SK-N-SH (cell line): ENCODE results near the gene E2F3. TPM values are rescaled to one million over a fixed set of nuclear protein-coding genes. Genes with fewer than 3 reads are reported as not detected.
A peak's percentile ranks its signal among the peaks of the same experiment; 100 is the strongest.

Experiments used
- CTCF ChIA-PET: fragments of 300-600, 350-600 bp; formaldehyde crosslinking; extraction: SDS; loops from one replicate; lab custom pipeline; 2021; lab: Yijun Ruan, JAX
- POLR2A ChIA-PET: fragments of 350-600 bp; sonication (Branson Sonifier 250); formaldehyde crosslinking; extraction: SDS; loops from one replicate; lab custom pipeline; 2020; ENCODE audit warnings: antibody characterized with exemption, inconsistent platforms; lab: Yijun Ruan, JAX
- DNase-seq: peaks from one replicate; pipeline ENCODE4 v3.0.0; 2012
- H2AFZ ChIP-seq: fragments of 200-600 bp; sonication (generic); 2 replicates; pipeline ENCODE4 v1.8.1; 2016; ENCODE audit warnings: antibody characterized with exemption, mild to moderate bottlenecking, low read depth
- H3F3A ChIP-seq: fragments of 200-600 bp; sonication (generic); replicated peaks from 2 replicates; pipeline ENCODE3; 2016; ENCODE audit warnings: antibody characterized with exemption, mild to moderate bottlenecking; ENCODE audit not compliant: insufficient read depth
- H3K27ac ChIP-seq, 2 experiments: fragments of 200-500 bp in 1 of 2; fragments of 200-600 bp in 1 of 2; sonication (Bioruptor generic) in 1 of 2; sonication (generic), shearing (Covaris generic) in 1 of 2; 2 replicates each; pipeline versions ENCODE4 v1.5.1 to v1.6.1; 2014 to 2016; ENCODE audit warnings: low read depth in 2 of 2, inconsistent platforms in 1 of 2, low read length in 1 of 2, mild to moderate bottlenecking in 1 of 2, mixed read lengths in 1 of 2
- H3K27me3 ChIP-seq: fragments of 200-600 bp; sonication (generic), shearing (Covaris generic); 2 replicates; pipeline ENCODE4 v1.6.1; 2016; ENCODE audit warnings: mixed run types; ENCODE audit not compliant: insufficient read depth
- H3K36me3 ChIP-seq, 2 experiments: fragments of 200-500 bp in 1 of 2; fragments of 200-600 bp in 1 of 2; sonication (Bioruptor generic) in 1 of 2; sonication (generic) in 1 of 2; replicated peaks in 1 of 2; 2 replicates each; pipeline versions ENCODE3 to v1.5.1; 2014 to 2016; ENCODE audit warnings: low read length in 1 of 2, mild to moderate bottlenecking in 1 of 2; ENCODE audit not compliant: insufficient read depth in 2 of 2, control insufficient read depth in 1 of 2
- H3K4me1 ChIP-seq, 2 experiments: fragments of 200-500 bp in 1 of 2; fragments of 200-600 bp in 1 of 2; sonication (Bioruptor generic) in 1 of 2; sonication (generic), shearing (Covaris generic) in 1 of 2; 2 replicates each; pipeline versions ENCODE4 v1.5.1 to v1.6.1; 2014 to 2016; ENCODE audit warnings: low read depth in 1 of 2, low read length in 1 of 2, mixed run types in 1 of 2; ENCODE audit not compliant: insufficient read depth in 2 of 2, control insufficient read depth in 1 of 2
- H3K4me2 ChIP-seq: fragments of 200-600 bp; sonication (generic), shearing (Covaris generic); 2 replicates; pipeline ENCODE4 v1.6.1; 2017; ENCODE audit warnings: mixed run types
- H3K4me3 ChIP-seq, 2 experiments: fragments of 200-500 bp in 1 of 2; fragments of 200-600 bp in 1 of 2; sonication (Bioruptor generic) in 1 of 2; sonication (generic), shearing (Covaris generic) in 1 of 2; 2 replicates each; pipeline versions ENCODE4 v1.5.1 to v1.8.1; 2014 to 2016; ENCODE audit warnings: low read depth in 2 of 2, inconsistent platforms in 1 of 2, low read length in 1 of 2, mild to moderate bottlenecking in 1 of 2, mixed read lengths in 1 of 2, moderate library complexity in 1 of 2
- H3K79me2 ChIP-seq: fragments of 200-600 bp; sonication (generic); 2 replicates; pipeline ENCODE4 v1.8.1; 2017; ENCODE audit warnings: mild to moderate bottlenecking; ENCODE audit not compliant: insufficient read depth
- H3K9ac ChIP-seq: fragments of 200-600 bp; sonication (generic); 2 replicates; pipeline ENCODE4 v1.6.1; 2017; ENCODE audit warnings: mixed run types
- H3K9me2 ChIP-seq: fragments of 200-600 bp; sonication (generic); 2 replicates; pipeline ENCODE4 v1.6.1; 2017; ENCODE audit warnings: mixed run types
- H3K9me3 ChIP-seq: fragments of 200-600 bp; sonication (generic); 2 replicates; pipeline ENCODE4 v1.6.1; 2017; ENCODE audit warnings: mixed run types, mild to moderate bottlenecking, moderate library complexity
- H4K20me1 ChIP-seq: fragments of 200-600 bp; sonication (generic); 2 replicates; pipeline ENCODE4 v1.6.1; 2017; ENCODE audit warnings: mild to moderate bottlenecking, mixed run types; ENCODE audit not compliant: insufficient read depth
- ELF1 ChIP-seq: IDR thresholded peaks from 2 replicates; pipeline ENCODE4 v1.4.0; 2012
- FOXJ3 ChIP-seq: sonication (generic); formaldehyde crosslinking; IDR thresholded peaks from 2 replicates; pipeline ENCODE4 v1.5.1; 2020; ENCODE audit warnings: mild to moderate bottlenecking, missing genetic modification reagents
- FOXM1 ChIP-seq: IDR thresholded peaks from 2 replicates; pipeline ENCODE4 v1.4.0; 2012; ENCODE audit warnings: low read depth, mild to moderate bottlenecking
- GABPA ChIP-seq: IDR thresholded peaks from 2 replicates; pipeline ENCODE4 v1.4.0; 2012; ENCODE audit warnings: low read depth, mild to moderate bottlenecking
- MXI1 ChIP-seq: IDR thresholded peaks from 2 replicates; pipeline ENCODE4 v1.6.1; 2012; ENCODE audit warnings: mild to moderate bottlenecking, low read depth, low read length, improper control_type of control experiment
- NFIC ChIP-seq: IDR thresholded peaks from 2 replicates; pipeline ENCODE4 v1.4.0; 2012; ENCODE audit warnings: borderline replicate concordance
- NRF1 ChIP-seq: IDR thresholded peaks from 2 replicates; pipeline ENCODE4 v1.6.1; 2012; ENCODE audit warnings: low read depth, mild to moderate bottlenecking, low read length
- RCOR1 ChIP-seq: fragments of 150-350 bp; IDR thresholded peaks from 2 replicates; pipeline ENCODE4 v1.6.1; 2017; ENCODE audit warnings: antibody characterized with exemption, low read length
- RXRA ChIP-seq: IDR thresholded peaks from 2 replicates; pipeline ENCODE4 v1.4.0; 2012; ENCODE audit warnings: low read depth, mild to moderate bottlenecking, borderline replicate concordance
- YY1 ChIP-seq: IDR thresholded peaks from 2 replicates; pipeline ENCODE4 v1.4.0; 2012; ENCODE audit warnings: low read depth, mild to moderate bottlenecking
- WGBS: methylation state at CpG from one replicate; pipeline ENCODE4 v1.1.6; 2017; ENCODE audit warnings: low lambda C conversion rate; 5-methylcytosine and 5-hydroxymethylcytosine counted together
- polyA plus RNA-seq, 3 experiments: library from polyadenylated mRNA; depleted of rRNA; stranded (reverse); fragments of >200 nt; gene quantifications; 2 replicates each; pipeline ENCODE4 v1.2.3, GENCODE V29; 2012
- TF ChIP-seq, protein P1 (sequence below): fragments of 150-350 bp; IDR thresholded peaks from 2 replicates; pipeline ENCODE4 v1.6.1; 2017; ENCODE audit warnings: antibody characterized with exemption, low read length, low read depth, borderline replicate concordance
- TF ChIP-seq, protein P2 (sequence below): IDR thresholded peaks from 2 replicates; pipeline ENCODE4 v1.6.1; 2012; ENCODE audit warnings: mild to moderate bottlenecking, low read depth, low read length, moderate library complexity
- TF ChIP-seq, protein P3 (sequence below): IDR thresholded peaks from 2 replicates; pipeline ENCODE4 v1.4.0; 2012; ENCODE audit warnings: low read depth
- TF ChIP-seq, protein P4 (sequence below): IDR thresholded peaks from 2 replicates; pipeline ENCODE4 v1.4.0; 2012; ENCODE audit warnings: low read depth, borderline replicate concordance
- TF ChIP-seq, protein P5 (sequence below): IDR thresholded peaks from 2 replicates; pipeline ENCODE4 v1.4.0; 2012; ENCODE audit warnings: low read depth, borderline replicate concordance

Gene E2F3
- polyA plus RNA-seq, 1 of the 3 experiments (the other 2 are of a cell fraction), result 12.7 TPM

DNA sequence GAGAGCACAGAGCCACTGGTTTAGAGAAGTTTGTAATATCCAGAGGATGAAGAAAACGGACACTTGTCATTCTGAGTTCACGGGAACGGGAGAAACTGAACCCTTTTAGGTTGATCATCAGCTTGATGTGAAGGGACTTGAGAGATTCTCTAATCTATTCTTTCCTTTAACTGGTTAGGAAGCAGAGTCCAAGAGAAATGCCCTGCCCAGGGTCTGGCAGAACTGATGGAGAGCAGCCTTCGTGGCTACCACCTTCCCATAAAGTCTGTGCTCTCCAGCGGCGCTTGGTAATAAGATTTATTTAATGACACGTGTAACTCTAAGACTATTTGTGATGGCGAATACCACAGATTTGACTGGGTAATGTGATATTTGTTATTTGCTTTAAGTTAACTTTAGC lies 36.0 kb downstream of the E2F3 start:
- Histone ChIP-seq H3K4me3 (no peak overlapping the region), H3K9ac (no peak overlapping the region), H3K9me2 (no peaks in the 10 kb centered on the region), H3K79me2 (peaks cover 99% of the 10 kb centered on the region), H3K4me1 (no peaks in the 10 kb centered on the region; a peak in 1 of 4 replicates), H3K36me3 (peaks cover 2 to 28% of the 10 kb centered on the region in 2 experiments), H3K27ac (no peak overlapping the region), H3F3A (no peaks in the 10 kb centered on the region), H2AFZ (no peak overlapping the region), H3K27me3 (no peaks in the 10 kb centered on the region), H3K9me3 (no peaks in the 10 kb centered on the region), H3K4me2 (no peak overlapping the region)
- no peak for DNase-seq
- WGBS, result 97% methylated on average over 8 of the region's 8 CpGs
- POLR2A ChIA-PET, result interaction anchor here (0.7 kb wide), 1 partner anchor 11 kb away, joined by 3 read pairs; no protein-coding TSS in a partner anchor
- CTCF ChIA-PET, result no interaction called here
- TF ChIP-seq YY1 (no peak), ELF1 (no peak)
- TF ChIP-seq, protein P1, sequence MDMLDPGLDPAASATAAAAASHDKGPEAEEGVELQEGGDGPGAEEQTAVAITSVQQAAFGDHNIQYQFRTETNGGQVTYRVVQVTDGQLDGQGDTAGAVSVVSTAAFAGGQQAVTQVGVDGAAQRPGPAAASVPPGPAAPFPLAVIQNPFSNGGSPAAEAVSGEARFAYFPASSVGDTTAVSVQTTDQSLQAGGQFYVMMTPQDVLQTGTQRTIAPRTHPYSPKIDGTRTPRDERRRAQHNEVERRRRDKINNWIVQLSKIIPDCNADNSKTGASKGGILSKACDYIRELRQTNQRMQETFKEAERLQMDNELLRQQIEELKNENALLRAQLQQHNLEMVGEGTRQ, result no peak
- TF ChIP-seq, protein P2, sequence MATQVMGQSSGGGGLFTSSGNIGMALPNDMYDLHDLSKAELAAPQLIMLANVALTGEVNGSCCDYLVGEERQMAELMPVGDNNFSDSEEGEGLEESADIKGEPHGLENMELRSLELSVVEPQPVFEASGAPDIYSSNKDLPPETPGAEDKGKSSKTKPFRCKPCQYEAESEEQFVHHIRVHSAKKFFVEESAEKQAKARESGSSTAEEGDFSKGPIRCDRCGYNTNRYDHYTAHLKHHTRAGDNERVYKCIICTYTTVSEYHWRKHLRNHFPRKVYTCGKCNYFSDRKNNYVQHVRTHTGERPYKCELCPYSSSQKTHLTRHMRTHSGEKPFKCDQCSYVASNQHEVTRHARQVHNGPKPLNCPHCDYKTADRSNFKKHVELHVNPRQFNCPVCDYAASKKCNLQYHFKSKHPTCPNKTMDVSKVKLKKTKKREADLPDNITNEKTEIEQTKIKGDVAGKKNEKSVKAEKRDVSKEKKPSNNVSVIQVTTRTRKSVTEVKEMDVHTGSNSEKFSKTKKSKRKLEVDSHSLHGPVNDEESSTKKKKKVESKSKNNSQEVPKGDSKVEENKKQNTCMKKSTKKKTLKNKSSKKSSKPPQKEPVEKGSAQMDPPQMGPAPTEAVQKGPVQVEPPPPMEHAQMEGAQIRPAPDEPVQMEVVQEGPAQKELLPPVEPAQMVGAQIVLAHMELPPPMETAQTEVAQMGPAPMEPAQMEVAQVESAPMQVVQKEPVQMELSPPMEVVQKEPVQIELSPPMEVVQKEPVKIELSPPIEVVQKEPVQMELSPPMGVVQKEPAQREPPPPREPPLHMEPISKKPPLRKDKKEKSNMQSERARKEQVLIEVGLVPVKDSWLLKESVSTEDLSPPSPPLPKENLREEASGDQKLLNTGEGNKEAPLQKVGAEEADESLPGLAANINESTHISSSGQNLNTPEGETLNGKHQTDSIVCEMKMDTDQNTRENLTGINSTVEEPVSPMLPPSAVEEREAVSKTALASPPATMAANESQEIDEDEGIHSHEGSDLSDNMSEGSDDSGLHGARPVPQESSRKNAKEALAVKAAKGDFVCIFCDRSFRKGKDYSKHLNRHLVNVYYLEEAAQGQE, result no peak
- TF ChIP-seq, all 33 proteins: peak for 0
- peaks cover 73% of the 10 kb centered on the region for H4K20me1 ChIP-seq

DNA sequence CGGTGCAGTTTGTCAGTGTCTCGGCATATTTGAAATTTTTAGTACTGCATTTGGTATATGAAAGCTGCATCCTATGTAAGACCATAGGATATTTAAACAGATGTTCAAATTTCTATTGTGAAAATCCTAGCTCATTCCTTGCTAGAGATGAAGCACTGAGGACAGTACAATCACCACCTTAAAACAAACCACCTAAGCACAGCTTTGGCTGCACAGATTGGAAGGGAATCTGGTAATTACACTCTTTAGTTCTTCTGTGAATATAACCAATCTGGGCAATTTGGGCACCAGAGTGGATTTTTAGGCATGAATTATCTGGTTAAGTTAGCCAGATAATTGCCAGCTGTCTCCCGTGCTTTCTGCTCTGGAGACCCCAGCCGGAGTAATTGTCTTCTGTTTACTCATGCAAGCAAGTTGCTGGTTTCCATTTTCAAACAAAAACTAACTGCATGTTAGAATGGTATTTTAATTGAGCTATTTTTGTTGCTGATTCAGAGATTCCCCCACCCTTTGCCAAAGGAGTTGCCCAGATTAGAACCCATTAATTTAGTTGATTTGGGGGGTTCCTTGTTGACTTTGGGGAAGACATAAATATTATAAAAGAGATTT lies 36.9 kb downstream of the E2F3 start:
- Histone ChIP-seq H3K4me2 (0 out of 2 replicates have a peak overlapping the region, but pooled peaks have one; percentile 6), H3K79me2 (peaks cover 99% of the 10 kb centered on the region)

More for the DNA sequence above, 36.9 kb downstream of the E2F3 start:
- H3K27me3 ChIP-seq, result no peaks in the 10 kb centered on the region
- H4K20me1 ChIP-seq, result peaks cover 75% of the 10 kb centered on the region
- no peaks in the 10 kb centered on the region for H3F3A ChIP-seq
- H3K9me3 ChIP-seq, result no peaks in the 10 kb centered on the region
- TF ChIP-seq NRF1 (no peak), MXI1 (no peak), RCOR1 (no peak), GABPA (no peak), NFIC (no peak), FOXM1 (no peak), RXRA (no peak), FOXJ3 (no peak)
- TF ChIP-seq, protein P3, sequence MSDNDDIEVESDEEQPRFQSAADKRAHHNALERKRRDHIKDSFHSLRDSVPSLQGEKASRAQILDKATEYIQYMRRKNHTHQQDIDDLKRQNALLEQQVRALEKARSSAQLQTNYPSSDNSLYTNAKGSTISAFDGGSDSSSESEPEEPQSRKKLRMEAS, result no peak
- TF ChIP-seq, protein P4, sequence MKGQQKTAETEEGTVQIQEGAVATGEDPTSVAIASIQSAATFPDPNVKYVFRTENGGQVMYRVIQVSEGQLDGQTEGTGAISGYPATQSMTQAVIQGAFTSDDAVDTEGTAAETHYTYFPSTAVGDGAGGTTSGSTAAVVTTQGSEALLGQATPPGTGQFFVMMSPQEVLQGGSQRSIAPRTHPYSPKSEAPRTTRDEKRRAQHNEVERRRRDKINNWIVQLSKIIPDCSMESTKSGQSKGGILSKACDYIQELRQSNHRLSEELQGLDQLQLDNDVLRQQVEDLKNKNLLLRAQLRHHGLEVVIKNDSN, result no peak
- TF ChIP-seq, protein P1, result no peak
- TF ChIP-seq, protein P5, sequence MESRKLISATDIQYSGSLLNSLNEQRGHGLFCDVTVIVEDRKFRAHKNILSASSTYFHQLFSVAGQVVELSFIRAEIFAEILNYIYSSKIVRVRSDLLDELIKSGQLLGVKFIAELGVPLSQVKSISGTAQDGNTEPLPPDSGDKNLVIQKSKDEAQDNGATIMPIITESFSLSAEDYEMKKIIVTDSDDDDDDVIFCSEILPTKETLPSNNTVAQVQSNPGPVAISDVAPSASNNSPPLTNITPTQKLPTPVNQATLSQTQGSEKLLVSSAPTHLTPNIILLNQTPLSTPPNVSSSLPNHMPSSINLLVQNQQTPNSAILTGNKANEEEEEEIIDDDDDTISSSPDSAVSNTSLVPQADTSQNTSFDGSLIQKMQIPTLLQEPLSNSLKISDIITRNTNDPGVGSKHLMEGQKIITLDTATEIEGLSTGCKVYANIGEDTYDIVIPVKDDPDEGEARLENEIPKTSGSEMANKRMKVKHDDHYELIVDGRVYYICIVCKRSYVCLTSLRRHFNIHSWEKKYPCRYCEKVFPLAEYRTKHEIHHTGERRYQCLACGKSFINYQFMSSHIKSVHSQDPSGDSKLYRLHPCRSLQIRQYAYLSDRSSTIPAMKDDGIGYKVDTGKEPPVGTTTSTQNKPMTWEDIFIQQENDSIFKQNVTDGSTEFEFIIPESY, result no peak
- H3K36me3 ChIP-seq, result peaks cover 2 to 31% of the 10 kb centered on the region in 2 experiments
- CTCF ChIA-PET, result interaction anchor here (1.0 kb wide), 1 partner anchor 34 kb away, joined by 4 read pairs; no protein-coding TSS in a partner anchor
- WGBS, result 73% methylated on average over 4 of the region's 4 CpGs
- POLR2A ChIA-PET, result no interaction called here
- H3K9me2 ChIP-seq, result no peaks in the 10 kb centered on the region
- H3K9ac ChIP-seq, result no peak overlapping the region
- peak overlapping the region in 1 of 2 experiments; percentile 45; a peak in 2 of 4 replicates for H3K27ac ChIP-seq
- H3K4me1 ChIP-seq, result no peaks in the 10 kb centered on the region; a peak in 1 of 4 replicates
- H3K4me3 ChIP-seq, result no peak overlapping the region
- H2AFZ ChIP-seq, result no peak overlapping the region
- no peak for DNase-seq
